Heart left ventricle (tissue), 13 donors: ENCODE data around the gene LRRC52.

ENCODE experiments used
- CTCF ChIP-seq, 12 donors: fragments of 200-600 bp; sonication (generic) in 4 of 12; IDR thresholded peaks; one replicate each; pipeline versions ENCODE4 v1.5.0 to v1.8.0; 2018 to 2022; ENCODE audit warnings: antibody characterized with exemption in 12 of 12, mild to moderate bottlenecking in 5 of 12
- POLR2A ChIP-seq, 2 donors: fragments of 450-650 bp; IDR thresholded peaks; one replicate each; pipeline ENCODE4 v1.6.1; 2017; ENCODE audit warnings: antibody characterized with exemption in 2 of 2, mild to moderate bottlenecking in 2 of 2, moderate library complexity in 2 of 2
- donor health status: ischemic (EF 13 %, LVEDD 7.1; RV severe dilation, severe dysfunction).
- donor health status: DM: no; HTN: yes; CAD: no.
- donor health status: DM: no; HTN: no; CAD: no.
- donor health status: ischemic (EF 25% LVEDD 6.9; RV normal size, moderate dysfunction).
- donor health status: ischemic (EF 25% LVEDD 5.7; RV mildly dilated, moderate dysfunction).
- donor health status: ischemic (EF 35%, LVEDD 5.7; RV mildly dilated, moderate dysfunction).
- donor health status: nonischemic (EF 11% LVEDD 7.7; RV severe dilation, severe dysfunction).
- donor health status: DM: yes; HTN: yes; CAD: no.
- donor health status: PGD.
- donor health status: ischemic (EF 29% LVEDD 5.4; RV normal size, mild dysfunction).
- donor health status: nonischemic (EF 23%, LVEDD 6.1; RV moderate dilation, normal function).

DNA sequence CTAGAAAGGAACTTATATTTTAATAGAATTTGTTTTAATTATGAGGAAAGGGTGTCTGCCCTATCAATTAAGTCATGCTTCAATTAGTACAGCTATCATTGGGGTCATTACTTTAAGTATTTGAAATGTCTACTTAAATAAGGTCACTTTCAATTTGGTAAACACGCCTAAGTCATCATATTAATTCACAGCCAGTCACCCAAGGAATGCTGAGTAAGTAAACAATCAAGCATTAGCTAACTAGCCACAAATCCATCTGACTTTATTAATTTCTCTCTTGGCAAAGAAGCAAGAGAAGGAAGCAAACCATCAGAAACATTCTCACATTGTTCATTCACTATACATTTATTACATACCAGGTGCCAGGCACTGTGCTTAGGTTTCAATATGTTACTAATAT, 1.2 kb upstream of the LRRC52 start:
- no peak for TF ChIP-seq CTCF (IDR thresholded peaks at IDR 0.05)
- no peak for TF ChIP-seq POLR2A (IDR thresholded peaks at IDR 0.05)
